Measurements from ENCODE around the gene KREMEN1. TPM values are rescaled to one million over a fixed set of nuclear protein-coding genes. Genes with fewer than 3 reads are reported as not detected.

Gene KREMEN1
- total and polyA plus RNA-seq, 2 of the 4 experiments (the other 2 are of a cell fraction) = 2.9 to 4.6 TPM

- ATAC-seq (ENCODE audit: low read depth) (no peak), DNase-seq (no peak)
- Histone ChIP-seq H3K9ac (ENCODE audit: low read depth, low read length) (no peak overlapping the region), H3K4ac (ENCODE audit: low read depth, low read length) (no peak overlapping the region), H3K79me1 (ENCODE audit: low read depth in 1 of 2, low read length in 2 of 2) (no peaks in the 10 kb centered on the region; a peak in 1 of 4 replicates), H2AK9ac (replicated peaks; ENCODE audit: low read depth, low read length, poor library complexity) (no peak overlapping the region), H4K91ac (ENCODE audit: insufficient read depth, low read depth, low read length) (no peak overlapping the region), H3K18ac (ENCODE audit: low read depth, low read length) (no peak overlapping the region), H4K20me1 (ENCODE audit: insufficient read depth, low read length) (no peaks in the 10 kb centered on the region), H2BK5ac (ENCODE audit: low read depth, low read length, poor library complexity, severe bottlenecking) (no peak overlapping the region), H2BK15ac (ENCODE audit: low read depth, low read length) (no peak overlapping the region), H2AK5ac (ENCODE audit: low read depth, low read length) (no peak overlapping the region), H3K23ac (ENCODE audit: low read depth, low read length) (no peak overlapping the region), H3K4me1 (ENCODE audit: control insufficient read depth, insufficient read depth, low read length) (peaks cover 14% of the 10 kb centered on the region), H3K36me3 (ENCODE audit: control insufficient read depth, insufficient read depth, low read length) (no peaks in the 10 kb centered on the region), H3K9me3 (ENCODE audit: control insufficient read depth, insufficient read depth, low read length) (no peaks in the 10 kb centered on the region), H3K9me1 (ENCODE audit: insufficient read depth, low read length) (peaks cover 6% of the 10 kb centered on the region; the same call in 1 of the 2 replicates), H3K4me2 (ENCODE audit: low read depth, low read length) (no peak overlapping the region), H2BK120ac (ENCODE audit: low read depth, low read length) (no peak overlapping the region), H2AFZ (replicated peaks; ENCODE audit: low read length, poor library complexity) (no peak overlapping the region), H3K14ac (replicated peaks; ENCODE audit: low read depth, low read length) (no peak overlapping the region), H3K56ac (ENCODE audit: extremely low read depth, insufficient read depth, low read length) (no peak overlapping the region), H4K5ac (ENCODE audit: low read depth, low read length) (no peak overlapping the region), H3K27ac (ENCODE audit: insufficient read depth, low read length) (no peak overlapping the region), H2BK20ac (ENCODE audit: low read depth, low read length) (no peak overlapping the region), H3K4me3 (ENCODE audit: insufficient read depth, low read depth, low read length) (no peak overlapping the region), H3K27me3 (ENCODE audit: control insufficient read depth, insufficient read depth, low read length) (no peaks in the 10 kb centered on the region), H4K8ac (ENCODE audit: low read depth in 2 of 2, low read length in 2 of 2) (no peak overlapping the region)
- intact Hi-C loops (cut with micrococcal nuclease) = no loop called here
- ChIA-PET CTCF (interaction anchor here (0.6 kb wide), 1 partner anchor 11 kb away, joined by 6 read pairs; no protein-coding TSS in a partner anchor), POLR2A (ENCODE audit: unreplicated experiment) (no interaction called here)
- TF ChIP-seq RAD21 (IDR thresholded peaks at IDR 0.05; ENCODE audit: low read length) (no peak), RFX5 (IDR thresholded peaks at IDR 0.05; ENCODE audit: low read depth, low read length) (no peak), CTCF (conservative IDR thresholded peaks at IDR 0.05; ENCODE audit: low read depth, low read length) (no peak)
- WGBS, 2 experiments (ENCODE audit: extremely low coverage in 2 of 2, insufficient read length in 1 of 2) = 73% methylated on average over 2 of the region's 3 CpGs; no CpG with 5 or more reads in 1 of the 2 experiments
- dilution Hi-C loops (cut with HindIII; ENCODE audit: low sequenced_read_pairs, unreplicated experiment) = no loop called here
- in situ Hi-C loops (cut with MboI; ENCODE audit: low sequenced_read_pairs) = no loop called here
- no TSS peak for BruUV-seq (replicated peaks)
Observed at GRCh38 chr22:29089507-29089906, 16.7 kb downstream of the KREMEN1 start.
